Measurements from ENCODE around the gene KIF2C.
"Not testable (repeated sequence)": the region's sequence is repeated elsewhere in the genome, so short reads cannot be mapped to it uniquely, and the experiment has no call there.

KIF2C gene

DNA sequence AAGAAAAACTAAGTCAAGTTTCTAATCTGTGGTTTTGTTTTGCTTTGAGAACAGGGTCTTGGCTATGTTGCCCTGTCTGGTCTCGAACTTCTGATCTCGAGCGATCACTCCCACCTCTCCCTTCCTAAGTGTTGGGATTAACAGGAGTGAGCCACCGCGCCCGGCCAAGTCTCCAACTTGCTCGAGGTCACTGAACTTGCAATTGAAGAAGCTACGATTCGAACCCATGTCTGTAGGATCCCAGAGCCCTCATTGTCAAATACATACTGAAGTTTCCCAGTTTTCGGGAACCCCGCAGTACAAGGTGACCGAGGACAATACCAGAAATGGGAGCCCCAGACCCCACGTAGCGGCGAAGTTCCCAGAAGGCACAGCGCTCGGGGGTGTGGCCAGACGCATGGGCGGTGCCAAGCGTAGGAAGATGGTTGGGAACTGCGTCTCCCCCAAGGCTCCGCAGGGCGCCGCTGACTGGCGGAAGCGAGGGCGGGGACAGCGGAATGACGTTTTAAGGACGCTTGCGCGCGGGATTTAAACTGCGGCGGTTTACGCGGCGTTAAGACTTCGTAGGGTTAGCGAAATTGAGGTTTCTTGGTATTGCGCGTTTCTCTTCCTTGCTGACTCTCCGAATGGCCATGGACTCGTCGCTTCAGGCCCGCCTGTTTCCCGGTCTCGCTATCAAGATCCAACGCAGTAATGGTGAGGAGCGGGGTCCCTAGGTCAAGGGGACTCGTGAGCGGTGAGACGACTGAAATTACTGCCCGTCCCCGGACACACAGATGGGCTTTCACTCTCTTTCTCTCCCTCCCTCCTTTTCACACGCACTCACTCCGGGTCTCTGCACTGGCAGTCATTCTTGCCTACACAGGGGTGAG lies at the start of gene KIF2C:
Gene KIF2C (plus strand): TSS at position 531 of the 872 bp plus-strand sequence. CDS start 96 bp downstream, at position 627.
- peak; percentile 98 for DNase-seq

DNA sequence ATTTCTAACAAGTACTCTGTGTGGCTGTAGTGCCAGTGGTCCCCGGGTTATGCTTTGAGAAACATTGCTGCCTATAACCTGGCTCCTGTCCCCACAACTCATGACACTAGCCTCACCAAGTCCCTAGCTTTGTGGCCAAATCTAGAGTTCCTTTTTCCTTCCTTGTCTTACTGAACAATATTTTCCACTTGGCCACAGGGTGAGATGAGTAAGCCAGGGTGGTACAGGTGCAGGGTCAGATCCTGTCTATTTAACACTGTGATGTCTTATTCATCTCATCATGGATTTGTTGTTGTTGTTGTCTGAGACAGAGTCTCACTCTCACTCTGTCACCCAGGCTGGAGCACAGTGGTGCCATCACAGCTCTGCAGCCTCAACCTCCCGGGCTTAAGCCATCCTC lies 46.5 kb upstream of the KIF2C start:
- no peak for DNase-seq

DNA sequence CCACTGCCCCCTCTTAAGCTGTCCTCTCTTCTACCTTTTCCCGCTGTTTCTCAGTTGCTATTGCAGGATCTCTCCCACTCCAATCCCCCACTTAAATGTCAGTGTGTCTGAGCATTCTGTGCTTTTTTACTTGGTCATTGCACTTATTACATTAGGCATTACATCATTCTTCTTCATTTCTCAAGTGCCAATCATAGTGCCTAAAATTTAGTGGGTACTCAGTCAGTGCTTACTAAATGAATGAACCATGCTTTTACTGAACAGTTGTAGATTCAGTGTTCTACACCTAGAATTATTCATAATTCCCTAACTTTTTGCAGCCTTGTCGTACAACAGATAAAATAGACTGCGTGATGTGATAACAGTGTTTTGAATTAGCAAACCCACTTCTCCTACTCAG lies 45.7 kb upstream of the KIF2C start:
- DNase-seq = no peak

- DNase-seq = no peak
Observed at GRCh38 chr1:44694863-44695478, 44.7 kb upstream of the KIF2C start.

- no peak for DNase-seq
Observed at GRCh38 chr1:44695671-44696070, 44.0 kb upstream of the KIF2C start.

DNA sequence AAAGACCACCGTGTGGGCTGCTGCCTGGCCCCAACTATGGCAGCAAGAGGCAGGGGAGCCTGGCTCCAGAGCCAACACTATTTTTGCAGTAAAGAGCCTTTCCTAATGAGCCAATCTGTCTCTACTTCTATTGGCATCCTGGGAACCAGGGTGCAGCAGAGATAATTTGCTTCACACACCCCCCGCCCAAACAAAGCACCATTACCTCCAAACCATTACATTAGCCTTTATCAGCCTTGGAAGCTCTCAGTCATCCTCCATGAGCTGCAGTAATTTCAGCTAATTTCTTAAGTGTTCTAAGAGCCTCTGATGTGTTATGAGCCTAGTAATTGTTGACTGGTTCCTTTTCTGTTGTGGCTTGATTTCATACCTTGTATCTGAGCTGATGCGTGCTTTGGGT lies 43.5 kb upstream of the KIF2C start:
- DNase-seq = no peak

- DNase-seq = no peak
Observed at GRCh38 chr1:44696789-44697345, 42.8 kb upstream of the KIF2C start.

- DNase-seq = no peak
Observed at GRCh38 chr1:44698138-44698537, 41.5 kb upstream of the KIF2C start.

- not testable (repeated sequence) for DNase-seq
Observed at GRCh38 chr1:44699375-44699774, 40.3 kb upstream of the KIF2C start.

DNA sequence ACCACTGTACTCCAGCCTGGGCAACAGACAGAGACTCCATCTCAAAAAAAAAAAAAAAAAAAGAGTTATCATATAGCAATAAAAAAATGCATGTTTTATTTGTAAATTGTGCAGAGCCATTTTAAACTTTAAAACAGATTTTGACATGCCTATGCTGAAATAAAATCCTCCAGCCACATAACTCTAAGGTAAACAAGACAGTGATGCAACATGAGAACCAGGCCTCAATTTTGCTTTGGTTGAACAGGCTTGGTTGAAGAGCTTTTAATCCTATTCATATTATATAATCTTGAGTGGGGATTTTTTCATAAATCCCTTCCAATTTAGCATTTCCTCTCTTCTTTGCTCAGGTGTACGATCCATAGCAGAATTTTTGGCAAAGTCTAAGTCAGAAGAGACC lies 39.1 kb upstream of the KIF2C start:
- DNase-seq = no peak

- no peak for DNase-seq
Observed at GRCh38 chr1:44701141-44701573, 38.5 kb upstream of the KIF2C start.

DNA sequence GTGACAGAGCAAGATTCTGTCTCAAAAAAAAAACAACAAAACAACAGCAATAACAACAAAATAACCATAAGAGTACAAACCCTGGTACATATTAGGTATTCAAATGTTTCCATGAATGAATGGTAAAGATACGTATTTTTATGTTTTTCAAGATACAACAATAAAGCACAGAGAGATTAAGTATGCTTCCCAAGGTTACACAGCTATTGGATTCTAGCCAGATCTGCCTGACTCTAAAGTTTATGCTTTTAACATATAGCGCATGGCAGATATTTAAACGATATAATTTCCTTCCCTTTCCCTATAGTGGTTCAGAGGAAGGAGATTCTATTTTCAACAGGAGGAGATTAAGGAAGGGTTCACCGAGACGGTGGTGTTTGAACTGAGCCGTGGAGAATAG lies 34.2 kb upstream of the KIF2C start:
- DNase-seq = no peak

- DNase-seq = no peak
Observed at GRCh38 chr1:44705938-44706337, 33.7 kb upstream of the KIF2C start.

GRCh38 chr1:44707112-44707881 lies 32.3 kb upstream of the KIF2C start:
- no peak for DNase-seq

- DNase-seq = no peak
Observed at GRCh38 chr1:44707959-44708831, 31.4 kb upstream of the KIF2C start.

- DNase-seq = no peak
Observed at GRCh38 chr1:44713321-44713781, 26.3 kb upstream of the KIF2C start.

DNA sequence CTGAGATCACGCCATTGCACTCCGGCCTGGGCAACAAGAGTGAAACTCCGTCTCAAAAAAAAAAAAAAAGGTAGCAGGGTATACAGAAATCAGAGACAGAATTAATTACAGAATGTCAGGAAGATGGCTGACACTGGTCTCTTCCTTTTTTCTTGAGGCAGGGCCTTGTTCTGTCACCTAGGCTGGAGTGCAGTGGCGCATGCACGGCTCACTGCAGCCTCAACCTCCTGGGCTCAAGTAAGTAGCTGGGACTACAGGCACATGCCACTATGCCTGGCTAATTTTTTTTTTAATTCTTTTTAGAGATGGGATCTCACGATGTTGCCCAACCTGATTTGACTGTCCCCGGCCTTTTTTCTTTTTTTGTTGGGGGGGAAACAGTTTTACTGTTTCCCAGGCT lies 25.1 kb upstream of the KIF2C start:
- DNase-seq = no peak

- DNase-seq = peak; percentile 38
Observed at GRCh38 chr1:44714944-44715571, 24.6 kb upstream of the KIF2C start.

DNA sequence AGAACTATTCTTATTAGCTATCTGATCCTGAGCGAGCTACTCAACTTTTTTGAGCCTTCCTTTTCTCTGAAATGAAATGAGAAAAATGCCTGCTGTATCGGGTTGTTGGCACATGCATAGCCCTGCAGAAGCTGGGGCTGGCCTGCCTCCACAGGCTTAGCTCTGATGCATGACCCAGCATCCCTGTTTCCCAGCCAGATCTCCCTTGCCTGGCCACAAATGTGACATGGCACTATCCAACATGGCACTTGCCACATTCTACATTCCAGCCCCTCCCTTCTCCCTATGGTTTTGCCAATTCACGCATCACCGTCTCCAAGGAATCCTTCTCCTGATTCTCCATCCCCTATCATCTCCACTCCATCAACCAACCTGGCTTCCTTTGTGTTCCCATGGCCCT lies 22.5 kb upstream of the KIF2C start:
- no peak for DNase-seq

DNA sequence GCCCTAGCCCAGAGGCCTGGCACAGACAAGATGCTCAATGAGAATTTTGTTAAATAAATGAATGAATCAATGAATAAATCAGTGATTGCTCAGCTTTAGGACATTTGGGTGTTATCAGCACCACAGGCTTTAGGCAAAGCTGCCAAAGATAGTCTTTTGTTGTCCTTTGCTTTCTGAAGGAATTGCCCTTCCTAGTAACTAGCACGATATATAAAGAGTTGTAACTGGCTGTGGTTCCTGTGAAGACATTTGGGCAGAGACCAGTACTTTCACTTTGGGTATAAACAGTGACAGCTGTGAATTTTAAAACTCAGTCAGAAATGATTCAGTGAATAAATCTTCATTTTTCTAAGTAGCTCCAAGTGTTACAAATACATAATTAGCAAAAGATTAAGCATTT lies 22.0 kb upstream of the KIF2C start:
- no peak for DNase-seq

GRCh38 chr1:44718091-44718490 lies 21.5 kb upstream of the KIF2C start:
- DNase-seq = no peak

DNA sequence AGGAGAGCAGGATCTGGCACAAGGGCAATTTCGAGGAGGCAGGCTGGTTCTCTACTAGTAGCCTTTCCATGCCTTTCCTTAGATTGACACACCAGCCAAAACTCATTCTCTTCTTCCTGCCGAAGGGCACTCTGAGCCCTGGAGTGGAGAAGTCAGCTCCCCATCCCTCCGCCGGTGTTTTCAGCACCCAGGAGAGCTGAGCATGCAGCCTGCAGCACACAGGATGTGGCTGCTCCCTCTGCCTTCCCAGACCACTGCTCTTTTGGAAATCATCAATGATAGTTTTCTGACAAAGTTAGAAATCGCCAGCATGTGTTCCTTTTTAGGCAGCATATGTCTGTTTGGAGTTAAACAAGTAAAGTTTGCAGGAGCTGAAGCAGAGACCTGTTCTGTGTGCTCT lies 20.3 kb upstream of the KIF2C start:
- no peak for DNase-seq
